ENCODE results near the gene KTI12. TPM values are rescaled to one million over a fixed set of nuclear protein-coding genes. Genes with fewer than 3 reads are reported as not detected.

KTI12 gene
- total and polyA plus RNA-seq, 9 donors: 7.1 to 14.1 (median 11.4) TPM

DNA sequence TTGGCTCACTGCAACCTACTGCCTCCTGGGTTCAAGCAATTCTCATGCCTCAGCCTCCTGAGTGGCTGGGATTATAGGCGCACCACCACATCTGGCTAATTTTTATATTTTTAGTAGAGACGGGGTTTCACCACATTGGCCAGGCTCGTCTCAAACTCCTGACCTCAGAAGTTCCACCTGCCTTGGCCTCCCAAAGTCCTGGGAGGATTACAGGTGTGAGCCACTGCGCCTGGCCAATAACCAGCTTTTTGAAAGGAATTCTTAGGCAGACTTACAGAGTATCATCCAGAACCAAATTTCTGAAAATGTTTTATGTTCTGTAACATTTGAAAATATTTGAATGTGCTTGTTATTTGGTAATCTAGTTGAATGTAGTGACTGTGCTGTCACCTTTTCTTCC lies 37.1 kb upstream of the KTI12 start:
- H3K4me3 ChIP-seq: no peak overlapping the region
- no peak for TF ChIP-seq POLR2A (IDR thresholded peaks at IDR 0.05)
- H3K27ac ChIP-seq: no peak overlapping the region
- no peak for DNase-seq
- no peaks in the 10 kb centered on the region for H3K4me1 ChIP-seq (ENCODE audit: insufficient read depth)
- intact Hi-C loops (cut with DNase I): no loop called here
- H3K9me3 ChIP-seq: no peaks in the 10 kb centered on the region
- H3K36me3 ChIP-seq: no peaks in the 10 kb centered on the region
- WGBS, 3 donors: 83 to 97% (median 91%) methylated on average over 4 of the region's 4 CpGs
- H3K27me3 ChIP-seq: no peaks in the 10 kb centered on the region

- Histone ChIP-seq H3K27ac (no peak overlapping the region), H3K27me3 (no peaks in the 10 kb centered on the region), H3K4me3 (no peak overlapping the region), H3K4me1 (ENCODE audit: insufficient read depth) (no peaks in the 10 kb centered on the region), H3K9me3 (no peaks in the 10 kb centered on the region), H3K36me3 (no peaks in the 10 kb centered on the region)
- no peak for TF ChIP-seq POLR2A (IDR thresholded peaks at IDR 0.05)
- TF ChIP-seq EP300 (IDR thresholded peaks at IDR 0.05): no peak
- TF ChIP-seq CTCF (IDR thresholded peaks at IDR 0.05): no peak
- no peak for DNase-seq
- intact Hi-C loops (cut with DNase I): no loop called here
- WGBS, 3 donors: 89 to 93% (median 91%) methylated on average over 2 of the region's 2 CpGs
Observed at GRCh38 chr1:52063192-52063591, 29.6 kb upstream of the KTI12 start.

- TF ChIP-seq POLR2A (IDR thresholded peaks at IDR 0.05): no peak
- no peak for TF ChIP-seq CTCF (IDR thresholded peaks at IDR 0.05)
- TF ChIP-seq EP300 (IDR thresholded peaks at IDR 0.05): no peak
Observed at GRCh38 chr1:52060822-52061221, 27.2 kb upstream of the KTI12 start.

GRCh38 chr1:52059888-52060287 lies 26.3 kb upstream of the KTI12 start:
- intact Hi-C loops (cut with DNase I): no loop called here

More at GRCh38 chr1:52060822-52061221, 27.2 kb upstream of the KTI12 start:
- H3K27me3 ChIP-seq: no peaks in the 10 kb centered on the region
- H3K4me3 ChIP-seq: no peak overlapping the region
- intact Hi-C loops (cut with DNase I): no loop called here
- H3K4me1 ChIP-seq (ENCODE audit: insufficient read depth): peaks cover 4% of the 10 kb centered on the region
- H3K27ac ChIP-seq: no peak overlapping the region
- no peaks in the 10 kb centered on the region for H3K9me3 ChIP-seq
- 95 to 97% (median 97%) methylated on average over 4 of the region's 4 CpGs for WGBS, 3 donors
- DNase-seq: no peak
- H3K36me3 ChIP-seq: no peaks in the 10 kb centered on the region

GRCh38 chr1:52059321-52059720 lies 25.7 kb upstream of the KTI12 start:
- no peak for DNase-seq
- Histone ChIP-seq H3K27me3 (no peaks in the 10 kb centered on the region), H3K4me1 (ENCODE audit: insufficient read depth) (peaks cover 5% of the 10 kb centered on the region), H3K36me3 (no peaks in the 10 kb centered on the region), H3K27ac (no peak overlapping the region), H3K4me3 (no peak overlapping the region), H3K9me3 (no peaks in the 10 kb centered on the region)
- intact Hi-C loops (cut with DNase I): no loop called here
- TF ChIP-seq EP300 (IDR thresholded peaks at IDR 0.05) (no peak), CTCF (IDR thresholded peaks at IDR 0.05) (no peak), POLR2A (IDR thresholded peaks at IDR 0.05) (no peak)

More at GRCh38 chr1:52059888-52060287, 26.3 kb upstream of the KTI12 start:
- no peak overlapping the region for H3K4me3 ChIP-seq
- TF ChIP-seq POLR2A (IDR thresholded peaks at IDR 0.05) (no peak), EP300 (IDR thresholded peaks at IDR 0.05) (no peak), CTCF (IDR thresholded peaks at IDR 0.05) (no peak)
- no peak overlapping the region for H3K27ac ChIP-seq
- H3K4me1 ChIP-seq (ENCODE audit: insufficient read depth): peaks cover 5% of the 10 kb centered on the region
- no peak for DNase-seq
- WGBS, 3 donors: 91 to 98% (median 95%) methylated on average over 1 of the region's 1 CpG
- no peaks in the 10 kb centered on the region for H3K9me3 ChIP-seq
- no peaks in the 10 kb centered on the region for H3K36me3 ChIP-seq
- no peaks in the 10 kb centered on the region for H3K27me3 ChIP-seq

All from ovary (tissue), 9 donors.